GM23248 (cell line): Measurements from ENCODE around the gene ARPC5L. TPM values are rescaled to one million over a fixed set of nuclear protein-coding genes. Genes with fewer than 3 reads are reported as not detected.

Experiments
- DNase-seq: peaks from one replicate; pipeline ENCODE4 v3.0.0-alpha.2; 2015
- H2AFZ ChIP-seq: fragments of 200-600 bp; sonication (generic); 2 replicates; pipeline ENCODE4 v1.6.1; 2016; ENCODE audit warnings: antibody characterized with exemption
- H3F3A ChIP-seq: fragments of 200-600 bp; sonication (generic); 2 replicates; pipeline ENCODE4 v1.6.1; 2016; ENCODE audit warnings: mild to moderate bottlenecking, antibody characterized with exemption, mixed run types; ENCODE audit not compliant: insufficient read depth
- H3K27ac ChIP-seq: fragments of 200-600 bp; sonication (generic); 2 replicates; pipeline ENCODE4 v1.5.1; 2016; ENCODE audit warnings: mild to moderate bottlenecking
- H3K27me3 ChIP-seq: fragments of 200-600 bp; sonication (generic); replicated peaks from 2 replicates; pipeline ENCODE4 v1.6.1; 2016; ENCODE audit warnings: mild to moderate bottlenecking; ENCODE audit not compliant: insufficient read depth
- H3K36me3 ChIP-seq: fragments of 200-600 bp; sonication (generic); 2 replicates; pipeline ENCODE4 v1.6.1; 2016; ENCODE audit warnings: low read depth, mild to moderate bottlenecking
- H3K4me1 ChIP-seq: fragments of 200-600 bp; sonication (generic); 2 replicates; pipeline ENCODE4 v1.6.1; 2016; ENCODE audit warnings: mild to moderate bottlenecking; ENCODE audit not compliant: insufficient read depth
- H3K4me2 ChIP-seq: fragments of 200-600 bp; sonication (generic); one replicate; pipeline ENCODE4 v1.6.1; 2016; ENCODE audit warnings: mild to moderate bottlenecking; ENCODE audit not compliant: unreplicated experiment
- H3K4me3 ChIP-seq: fragments of 200-600 bp; sonication (generic); 2 replicates; pipeline ENCODE4 v1.5.1; 2016; ENCODE audit warnings: mild to moderate bottlenecking
- H3K79me2 ChIP-seq: fragments of 200-600 bp; sonication (generic); 2 replicates; pipeline ENCODE4 v1.6.1; 2016; ENCODE audit warnings: mild to moderate bottlenecking; ENCODE audit not compliant: insufficient read depth
- H3K9ac ChIP-seq: fragments of 200-600 bp; sonication (generic); 2 replicates; pipeline ENCODE4 v1.6.1; 2016; ENCODE audit warnings: mild to moderate bottlenecking
- H3K9me2 ChIP-seq: fragments of 200-600 bp; sonication (generic); 2 replicates; pipeline ENCODE4 v1.6.1; 2016; ENCODE audit warnings: mixed run types, mild to moderate bottlenecking, moderate library complexity; ENCODE audit not compliant: insufficient read depth
- H3K9me3 ChIP-seq: fragments of 200-600 bp; sonication (generic); one replicate; pipeline ENCODE4 v1.6.1; 2017; ENCODE audit warnings: low read depth
- H4K20me1 ChIP-seq: fragments of 200-600 bp; sonication (generic); 2 replicates; pipeline ENCODE4 v1.6.0; 2016; ENCODE audit not compliant: insufficient read depth
- EZH2 ChIP-seq: fragments of 200-600 bp; sonication (generic); IDR thresholded peaks from 2 replicates; pipeline ENCODE4 v1.6.1; 2018; ENCODE audit warnings: antibody characterized with exemption, mild to moderate bottlenecking; ENCODE audit not compliant: insufficient read depth, poor library complexity, severe bottlenecking
- EZH2phosphoT487 ChIP-seq: fragments of 200-600 bp; sonication (generic); IDR thresholded peaks from 2 replicates; pipeline ENCODE4 v1.6.1; 2018; ENCODE audit warnings: antibody characterized with exemption, moderate library complexity, mild to moderate bottlenecking, low read depth; ENCODE audit not compliant: insufficient read depth
- WGBS, 2 experiments: methylation state at CpG; one replicate each; pipeline ENCODE4 v1.1.6; 2015 to 2017; ENCODE audit warnings: low lambda C conversion rate in 2 of 2, low coverage in 1 of 2; ENCODE audit errors: missing lambda C conversion rate in 2 of 2; 5-methylcytosine and 5-hydroxymethylcytosine counted together
- in situ Hi-C: fragments of 300-500 bp; cut with MboI; formaldehyde crosslinking; loops from 2 replicates; pipeline ENCODE4 v1.15.0; 2020
- polyA plus RNA-seq: library from polyadenylated mRNA; unstranded; fragments of >200 nt; fragmentation: Nextera tagmentation; extraction: Ambion mirVana; gene quantifications from 2 replicates; pipeline ENCODE4 v1.2.1, GENCODE V29; 2016
- total RNA-seq: library from RNA; depleted of rRNA; stranded (reverse); fragments of >200 nt; shearing (Covaris generic); gene quantifications from 2 replicates; pipeline ENCODE4 v1.2.3, GENCODE V29; 2014

Gene ARPC5L
- total and polyA plus RNA-seq, 2 experiments from 2014 or later, result 31.5 to 77.6 TPM

GRCh38 chr9:124854822-124855221 is 7.1 kb upstream of the ARPC5L start:
- Histone ChIP-seq H3K4me2 (no peak overlapping the region), H3K36me3 (peaks cover 19% of the 10 kb centered on the region), H3K4me3 (no peak overlapping the region), H3K4me1 (0 out of 2 replicates have a peak, but pooled peaks cover 2% of the 10 kb centered on the region), H3K9me3 (no peaks in the 10 kb centered on the region), H3F3A (peaks cover 30% of the 10 kb centered on the region), H3K9ac (no peak overlapping the region), H4K20me1 (peaks cover 6% of the 10 kb centered on the region), H3K27me3 (no peaks in the 10 kb centered on the region), H3K9me2 (no peaks in the 10 kb centered on the region), H2AFZ (no peak overlapping the region), H3K27ac (no peak overlapping the region), H3K79me2 (peaks cover 13% of the 10 kb centered on the region)
- 56 to 60% methylated on average over 7 of the region's 7 CpGs for WGBS, 2 experiments
- in situ Hi-C loops, result loop anchor here (5.0 kb wide), 1 partner anchor 83 kb away; the partner anchor contains the start of gene NR6A1
- TF ChIP-seq EZH2phosphoT487, result no peak
- TF ChIP-seq EZH2, result no peak
- no peak for DNase-seq

GRCh38 chr9:124855566-124855943 is 6.4 kb upstream of the ARPC5L start:
- no peaks in the 10 kb centered on the region for H3K27me3 ChIP-seq
- H3K9me3 ChIP-seq, result no peaks in the 10 kb centered on the region
- peaks cover 9% of the 10 kb centered on the region for H3K4me1 ChIP-seq
- in situ Hi-C loops, result no loop called here
- H3K79me2 ChIP-seq, result peaks cover 20% of the 10 kb centered on the region
- no peak overlapping the region for H3K4me2 ChIP-seq
- H2AFZ ChIP-seq, result no peak overlapping the region
- peaks cover 26% of the 10 kb centered on the region for H3K36me3 ChIP-seq
- no peak for DNase-seq
- peaks cover 37% of the 10 kb centered on the region for H3F3A ChIP-seq
- H3K9ac ChIP-seq, result no peak overlapping the region
- H3K27ac ChIP-seq, result no peak overlapping the region
- no peak overlapping the region for H3K4me3 ChIP-seq
- TF ChIP-seq EZH2, result no peak
- TF ChIP-seq EZH2phosphoT487, result no peak
- peaks cover 13% of the 10 kb centered on the region for H4K20me1 ChIP-seq
- WGBS, 2 experiments, result 73 to 77% methylated on average over 18 of the region's 18 CpGs
- no peaks in the 10 kb centered on the region for H3K9me2 ChIP-seq

GRCh38 chr9:124855944-124856765 is 5.8 kb upstream of the ARPC5L start:
- Histone ChIP-seq H3K9me3 (no peaks in the 10 kb centered on the region), H3K4me1 (peaks cover 12% of the 10 kb centered on the region), H4K20me1 (peaks cover 18% of the 10 kb centered on the region), H3K79me2 (peaks cover 26% of the 10 kb centered on the region), H3F3A (peaks cover 42% of the 10 kb centered on the region), H3K27ac (no peak overlapping the region), H3K9me2 (no peaks in the 10 kb centered on the region), H3K4me2 (no peak overlapping the region), H3K9ac (no peak overlapping the region), H3K36me3 (peaks cover 27% of the 10 kb centered on the region), H3K4me3 (no peak overlapping the region), H2AFZ (no peak overlapping the region), H3K27me3 (no peaks in the 10 kb centered on the region)
- peak; percentile 54 for DNase-seq
- in situ Hi-C loops, result no loop called here
- WGBS, 2 experiments, result 50% methylated on average over 13 to 14 of the region's 16 CpGs
- no peak for TF ChIP-seq EZH2
- TF ChIP-seq EZH2phosphoT487, result no peak

- Histone ChIP-seq H3K27me3 (no peaks in the 10 kb centered on the region), H3K9ac (no peak overlapping the region), H3K4me3 (no peak overlapping the region), H3F3A (peaks cover 42% of the 10 kb centered on the region), H2AFZ (no peak overlapping the region), H3K4me1 (peaks cover 12% of the 10 kb centered on the region), H3K4me2 (no peak overlapping the region), H4K20me1 (peaks cover 18% of the 10 kb centered on the region), H3K27ac (no peak overlapping the region), H3K9me3 (no peaks in the 10 kb centered on the region), H3K9me2 (no peaks in the 10 kb centered on the region), H3K36me3 (peaks cover 27% of the 10 kb centered on the region), H3K79me2 (peaks cover 32% of the 10 kb centered on the region)
- no peak for DNase-seq
- 82 to 84% methylated on average over 21 to 24 of the region's 24 CpGs for WGBS, 2 experiments
- TF ChIP-seq EZH2, result no peak
- TF ChIP-seq EZH2phosphoT487, result no peak
- in situ Hi-C loops, result no loop called here
Measured at GRCh38 chr9:124857533-124858162, 4.3 kb upstream of the ARPC5L start.
